Activated T-helper 17 cell treated with anti-CD3 and anti-CD28 coated beads, Interleukin-2, amount 50 U/mL, for 72 hours (primary cell): ENCODE measurements around the gene PCED1B. TPM values are rescaled to one million over a fixed set of nuclear protein-coding genes. Genes with fewer than 3 reads are reported as not detected.

Experiments used
- ATAC-seq: fragments of 150-1000 bp; cut with Tn5 transposase; replicated peaks from 2 replicates; pipeline ENCODE4 v1.10.0; 2021; ENCODE audit warnings: mild to moderate bottlenecking, moderate library complexity
- H3K27ac Mint-ChIP-seq: one replicate; pipeline ENCODE4 v1.8.0; 2022; ENCODE audit warnings: mixed read lengths
- H3K27me3 Mint-ChIP-seq: one replicate; pipeline ENCODE4 v1.8.0; 2022; ENCODE audit warnings: mixed read lengths
- H3K36me3 Mint-ChIP-seq: one replicate; pipeline ENCODE4 v1.8.0; 2022; ENCODE audit warnings: low read depth, mild to moderate bottlenecking, mixed read lengths
- H3K4me1 Mint-ChIP-seq: one replicate; pipeline ENCODE4 v1.8.0; 2022; ENCODE audit warnings: mixed read lengths
- H3K4me3 Mint-ChIP-seq: one replicate; pipeline ENCODE4 v1.8.0; 2022; ENCODE audit warnings: mild to moderate bottlenecking, mixed read lengths
- H3K9me3 Mint-ChIP-seq: one replicate; pipeline ENCODE4 v1.8.0; 2022; ENCODE audit warnings: mixed read lengths
- total RNA-seq, 2 donors: library from RNA; stranded (reverse); gene quantifications; one replicate each; pipeline ENCODE4 v1.2.3, GENCODE V29; 2022

The PCED1B gene
- total RNA-seq, 2 donors from 2014 or later: 31.0 to 107 TPM

DNA sequence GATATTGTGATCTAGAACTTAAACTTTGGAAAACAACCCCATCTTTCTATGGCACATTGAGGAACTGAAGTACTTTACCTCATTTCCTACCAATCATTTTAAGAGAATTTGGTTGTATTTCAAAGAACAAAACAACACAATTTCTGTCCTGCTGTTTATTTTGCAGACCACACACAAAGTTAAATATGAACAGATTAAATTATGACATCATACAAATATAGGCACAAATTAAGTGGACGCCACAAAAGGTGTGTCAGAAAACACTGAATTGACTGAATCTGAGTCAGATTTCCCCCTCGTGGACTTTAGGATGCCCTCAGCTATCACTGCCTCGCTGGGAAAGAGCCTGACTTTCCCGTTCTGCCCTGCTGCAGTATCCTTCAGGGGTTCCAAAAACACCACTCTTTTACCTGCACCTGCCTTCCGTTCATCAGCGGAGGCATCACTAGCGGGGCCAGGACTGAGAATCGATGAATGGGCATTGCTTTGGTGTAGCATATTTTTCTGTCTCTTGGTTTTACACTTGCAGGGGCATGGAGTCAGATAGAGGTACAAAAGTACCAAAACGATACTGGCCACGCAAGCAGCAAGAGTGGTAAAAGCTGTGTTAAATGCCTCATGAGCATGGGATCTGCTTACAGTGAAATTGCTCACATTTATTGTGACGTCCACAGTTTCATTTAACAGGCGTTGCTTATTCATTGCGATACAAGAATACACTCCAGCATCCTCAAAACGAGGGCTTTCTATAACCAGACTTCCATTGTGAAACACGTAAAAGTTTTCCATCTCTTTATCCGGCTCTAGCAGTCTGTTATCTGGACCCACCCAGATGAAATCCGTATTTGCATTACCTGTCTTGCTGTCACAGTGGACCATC lies 2.0 kb upstream of the PCED1B start:
- Mint-ChIP-seq H3K9me3 (no peaks in the 10 kb centered on the region), H3K27ac (no peak overlapping the region), H3K4me3 (peak overlapping the region; percentile 94), H3K27me3 (no peaks in the 10 kb centered on the region), H3K36me3 (peaks cover 44% of the 10 kb centered on the region), H3K4me1 (peaks cover 20% of the 10 kb centered on the region)
- ATAC-seq: no peak

DNA sequence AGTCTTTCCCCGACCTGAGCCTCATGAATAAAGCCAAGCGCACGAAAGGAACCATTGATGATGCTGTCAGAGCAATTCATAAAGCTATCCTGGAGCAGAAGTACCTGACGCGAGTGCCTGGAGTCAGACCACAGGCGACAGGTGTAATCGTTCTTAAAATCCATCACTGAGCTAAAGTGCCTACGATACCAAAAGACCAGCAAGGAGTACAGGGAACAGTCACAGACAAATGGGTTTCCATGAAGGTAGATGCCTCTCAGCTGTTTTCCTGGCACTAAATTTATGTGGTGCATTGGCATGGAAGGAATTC lies 1.4 kb upstream of the PCED1B start:
- no peak overlapping the region for H3K27ac Mint-ChIP-seq
- no peaks in the 10 kb centered on the region for H3K27me3 Mint-ChIP-seq
- H3K36me3 Mint-ChIP-seq: peaks cover 44% of the 10 kb centered on the region
- peak overlapping the region; percentile 94 for H3K4me3 Mint-ChIP-seq
- H3K4me1 Mint-ChIP-seq: peaks cover 26% of the 10 kb centered on the region
- no peak for ATAC-seq
- H3K9me3 Mint-ChIP-seq: no peaks in the 10 kb centered on the region

- peak overlapping the region; percentile 94 for H3K4me3 Mint-ChIP-seq
- no peaks in the 10 kb centered on the region for H3K27me3 Mint-ChIP-seq
- H3K4me1 Mint-ChIP-seq: peaks cover 34% of the 10 kb centered on the region
- peaks cover 44% of the 10 kb centered on the region for H3K36me3 Mint-ChIP-seq
- peak; percentile 49 for ATAC-seq
- peak overlapping the region; percentile 92 for H3K27ac Mint-ChIP-seq
- H3K9me3 Mint-ChIP-seq: no peaks in the 10 kb centered on the region
Measured at GRCh38 chr12:47078733-47079467, 521 bp upstream of the PCED1B start.

GRCh38 chr12:47079981-47080724 lies 732 bp downstream of the PCED1B start:
- Mint-ChIP-seq H3K9me3 (no peaks in the 10 kb centered on the region), H3K36me3 (peaks cover 44% of the 10 kb centered on the region), H3K27me3 (no peaks in the 10 kb centered on the region)

DNA sequence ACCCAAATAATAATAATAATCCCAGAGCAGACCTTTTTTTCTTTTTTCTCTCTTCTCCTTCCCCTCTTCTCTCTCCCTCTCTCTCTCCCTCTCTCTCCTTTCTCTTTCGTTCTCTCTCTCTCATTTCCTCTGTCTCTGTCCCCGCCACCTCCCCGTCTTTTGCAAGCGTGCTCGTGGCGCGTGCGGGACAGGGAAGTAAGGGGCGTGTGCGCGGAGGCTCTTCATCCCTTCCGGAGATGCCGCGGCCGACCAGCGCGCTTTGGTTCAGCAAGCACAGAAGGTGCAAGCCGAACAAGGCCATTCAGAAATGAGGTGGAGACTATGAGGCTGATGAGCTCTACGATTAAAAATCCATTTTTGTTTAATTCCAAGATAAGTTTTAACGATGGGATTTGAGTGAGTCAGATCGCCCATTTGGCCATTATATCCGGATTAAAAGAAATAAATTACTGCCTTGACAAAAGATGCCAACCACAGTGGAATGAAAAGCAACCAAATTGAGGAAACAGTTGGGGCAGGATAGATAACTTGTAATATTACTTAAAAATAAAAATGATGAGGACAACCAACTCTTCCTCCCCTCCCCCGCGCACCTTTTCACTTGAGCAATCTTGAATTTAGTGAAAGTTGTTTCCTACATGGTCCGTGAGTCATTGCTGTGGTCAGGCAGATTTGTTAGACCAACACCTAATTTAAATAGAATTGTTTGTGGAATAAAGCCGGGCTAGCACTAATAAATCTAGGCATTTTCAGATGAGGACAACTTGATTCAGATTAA lies 1.5 kb downstream of the PCED1B start:
- H3K4me3 Mint-ChIP-seq: peak overlapping the region; percentile 94
- peaks cover 40% of the 10 kb centered on the region for H3K36me3 Mint-ChIP-seq
- peak; percentile 52 for ATAC-seq
- H3K27ac Mint-ChIP-seq: peak overlapping the region; percentile 91
- H3K4me1 Mint-ChIP-seq: peaks cover 54% of the 10 kb centered on the region
- no peaks in the 10 kb centered on the region for H3K9me3 Mint-ChIP-seq
- H3K27me3 Mint-ChIP-seq: no peaks in the 10 kb centered on the region

More at GRCh38 chr12:47079981-47080724, 732 bp downstream of the PCED1B start:
- Mint-ChIP-seq H3K4me3 (peak overlapping the region; percentile 94), H3K4me1 (peaks cover 46% of the 10 kb centered on the region), H3K27ac (peak overlapping the region; percentile 91)
- peak; percentile 37 for ATAC-seq

- Mint-ChIP-seq H3K27ac (no peak overlapping the region), H3K4me1 (peaks cover 55% of the 10 kb centered on the region), H3K27me3 (no peaks in the 10 kb centered on the region), H3K36me3 (peaks cover 30% of the 10 kb centered on the region), H3K9me3 (no peaks in the 10 kb centered on the region), H3K4me3 (peak overlapping the region; percentile 94)
- ATAC-seq: no peak
Measured at GRCh38 chr12:47082283-47082682, 2.9 kb downstream of the PCED1B start.

DNA sequence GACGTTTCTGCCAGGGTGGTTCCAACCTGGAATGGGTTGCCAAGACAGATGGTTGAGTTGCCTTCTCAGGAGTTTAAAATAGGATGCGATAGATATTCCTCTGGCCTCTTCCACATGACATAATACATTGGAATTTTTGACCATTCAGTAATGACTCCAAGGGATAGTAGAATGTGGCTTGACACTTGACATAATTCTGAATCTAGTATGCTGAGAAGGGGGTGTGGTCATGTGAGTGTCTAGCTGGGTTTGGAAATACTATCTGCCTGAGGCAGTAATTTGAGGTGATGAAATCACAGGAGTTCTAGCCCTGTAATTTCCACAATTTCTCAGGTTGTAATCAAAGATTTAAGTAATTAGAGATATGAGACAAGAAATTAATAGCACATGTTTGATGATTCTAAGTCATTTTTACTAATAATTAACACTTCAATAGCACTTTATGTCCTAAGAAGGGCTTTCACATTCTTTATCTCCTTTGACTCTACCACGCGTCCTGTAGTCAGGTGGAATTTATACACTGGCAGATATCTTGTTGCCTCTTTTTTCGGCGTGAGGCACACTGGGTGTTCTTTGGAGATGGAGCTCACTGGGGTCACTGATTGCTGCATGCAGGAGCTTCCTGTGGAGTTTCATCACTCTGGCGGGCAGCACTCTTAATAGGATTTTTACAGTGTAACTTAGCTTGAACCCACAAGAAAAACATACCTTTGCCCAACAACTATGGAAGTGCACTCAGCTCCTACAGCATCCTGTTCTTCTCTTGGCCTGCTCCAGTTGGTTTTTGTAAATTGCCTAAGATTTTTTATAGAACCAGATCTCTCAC lies 3.6 kb downstream of the PCED1B start:
- Mint-ChIP-seq H3K9me3 (no peaks in the 10 kb centered on the region), H3K27me3 (no peaks in the 10 kb centered on the region), H3K27ac (peak overlapping the region; percentile 82), H3K4me1 (peaks cover 50% of the 10 kb centered on the region), H3K4me3 (peak overlapping the region; percentile 94), H3K36me3 (peaks cover 23% of the 10 kb centered on the region)
- ATAC-seq: no peak

- H3K4me1 Mint-ChIP-seq: peaks cover 47% of the 10 kb centered on the region
- H3K36me3 Mint-ChIP-seq: peaks cover 12% of the 10 kb centered on the region
- peak overlapping the region; percentile 94 for H3K4me3 Mint-ChIP-seq
- peak overlapping the region; percentile 82 for H3K27ac Mint-ChIP-seq
- no peaks in the 10 kb centered on the region for H3K9me3 Mint-ChIP-seq
- no peaks in the 10 kb centered on the region for H3K27me3 Mint-ChIP-seq
- ATAC-seq: peak; percentile 58
Measured at GRCh38 chr12:47084172-47084571, 4.8 kb downstream of the PCED1B start.

GRCh38 chr12:47085815-47086252 lies 6.4 kb downstream of the PCED1B start:
- ATAC-seq: peak; percentile 83
- Mint-ChIP-seq H3K36me3 (peaks cover 1% of the 10 kb centered on the region), H3K27me3 (no peaks in the 10 kb centered on the region), H3K4me1 (peaks cover 47% of the 10 kb centered on the region), H3K9me3 (no peaks in the 10 kb centered on the region), H3K27ac (peak overlapping the region; percentile 82), H3K4me3 (peak overlapping the region; percentile 94)

DNA sequence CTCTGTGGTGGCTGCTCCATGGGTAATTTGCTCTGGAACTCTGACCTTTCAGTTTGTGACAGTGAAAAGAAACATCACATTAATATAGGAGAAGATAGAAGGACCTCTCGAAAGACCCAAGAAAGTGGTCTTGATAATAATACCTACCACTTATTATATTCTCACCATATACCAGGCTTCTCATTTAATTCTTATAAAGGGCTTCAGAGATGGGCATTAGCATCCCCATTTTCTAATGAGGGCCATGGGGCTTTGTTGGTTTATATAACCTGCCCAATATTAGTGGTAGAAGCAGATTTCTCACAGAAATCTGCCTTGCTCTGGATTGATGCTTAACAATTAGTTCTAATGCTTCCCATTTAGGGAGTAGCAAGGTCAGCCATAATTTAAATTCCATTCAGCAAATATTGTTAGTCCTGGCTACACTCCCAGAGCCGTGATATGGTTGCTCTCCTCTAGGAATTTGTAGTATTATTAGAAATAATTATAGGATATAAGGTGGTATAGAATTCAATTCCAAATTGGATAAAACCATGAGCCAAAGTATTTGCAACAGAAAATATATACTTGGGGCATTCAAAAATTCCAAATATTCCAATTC lies 7.8 kb downstream of the PCED1B start:
- no peak overlapping the region for H3K27ac Mint-ChIP-seq
- H3K27me3 Mint-ChIP-seq: no peaks in the 10 kb centered on the region
- H3K4me3 Mint-ChIP-seq: no peak overlapping the region
- H3K36me3 Mint-ChIP-seq: no peaks in the 10 kb centered on the region
- no peak for ATAC-seq
- peaks cover 38% of the 10 kb centered on the region for H3K4me1 Mint-ChIP-seq
- H3K9me3 Mint-ChIP-seq: no peaks in the 10 kb centered on the region

GRCh38 chr12:47088021-47088944 lies 8.9 kb downstream of the PCED1B start:
- Mint-ChIP-seq H3K9me3 (no peaks in the 10 kb centered on the region), H3K36me3 (no peaks in the 10 kb centered on the region), H3K27ac (no peak overlapping the region), H3K27me3 (no peaks in the 10 kb centered on the region), H3K4me1 (peaks cover 30% of the 10 kb centered on the region), H3K4me3 (no peak overlapping the region)
- no peak for ATAC-seq

DNA sequence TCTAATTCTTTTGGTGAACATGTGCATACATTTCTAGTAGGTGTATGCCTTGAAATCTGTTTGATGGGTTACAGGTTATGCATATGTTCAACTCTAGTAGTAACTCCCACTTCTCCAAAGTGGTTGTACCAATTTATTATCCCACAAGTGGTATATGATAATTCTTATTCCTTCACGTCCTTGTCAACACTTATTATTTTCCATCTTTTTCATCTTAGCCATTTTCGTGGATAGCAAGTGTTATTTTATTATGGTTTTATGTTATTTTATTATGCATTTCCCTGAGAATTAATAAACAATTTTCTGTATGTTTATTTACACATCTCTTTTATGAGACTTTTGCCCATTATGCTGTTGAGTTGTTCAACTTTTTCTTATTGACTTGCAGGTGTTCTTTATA lies 11.6 kb downstream of the PCED1B start:
- H3K4me1 Mint-ChIP-seq: peaks cover 9% of the 10 kb centered on the region

More for the DNA sequence above, 11.6 kb downstream of the PCED1B start:
- Mint-ChIP-seq H3K27ac (no peak overlapping the region), H3K27me3 (no peaks in the 10 kb centered on the region), H3K9me3 (no peaks in the 10 kb centered on the region), H3K4me3 (no peak overlapping the region), H3K36me3 (no peaks in the 10 kb centered on the region)
- ATAC-seq: no peak
